A673 (cell line): ENCODE measurements around the gene OMD.

Experiments used
- EZH2 ChIP-seq: fragments of 200-600 bp; sonication (generic); IDR thresholded peaks from 2 replicates; pipeline ENCODE4 v1.6.1; 2017; ENCODE audit warnings: borderline replicate concordance, low read depth, mild to moderate bottlenecking, mixed read lengths, antibody characterized with exemption, low read length; ENCODE audit not compliant: poor library complexity, severe bottlenecking
- TF ChIP-seq, protein P1 (sequence below): fragments of 300-800, 200-600 bp; sonication (generic); conservative IDR thresholded peaks from 2 replicates; pipeline ENCODE4 v1.5.1; 2017; ENCODE audit warnings: low read depth, mild to moderate bottlenecking, antibody characterized with exemption, low read length, moderate library complexity, mixed read lengths

- TF ChIP-seq, protein P1, sequence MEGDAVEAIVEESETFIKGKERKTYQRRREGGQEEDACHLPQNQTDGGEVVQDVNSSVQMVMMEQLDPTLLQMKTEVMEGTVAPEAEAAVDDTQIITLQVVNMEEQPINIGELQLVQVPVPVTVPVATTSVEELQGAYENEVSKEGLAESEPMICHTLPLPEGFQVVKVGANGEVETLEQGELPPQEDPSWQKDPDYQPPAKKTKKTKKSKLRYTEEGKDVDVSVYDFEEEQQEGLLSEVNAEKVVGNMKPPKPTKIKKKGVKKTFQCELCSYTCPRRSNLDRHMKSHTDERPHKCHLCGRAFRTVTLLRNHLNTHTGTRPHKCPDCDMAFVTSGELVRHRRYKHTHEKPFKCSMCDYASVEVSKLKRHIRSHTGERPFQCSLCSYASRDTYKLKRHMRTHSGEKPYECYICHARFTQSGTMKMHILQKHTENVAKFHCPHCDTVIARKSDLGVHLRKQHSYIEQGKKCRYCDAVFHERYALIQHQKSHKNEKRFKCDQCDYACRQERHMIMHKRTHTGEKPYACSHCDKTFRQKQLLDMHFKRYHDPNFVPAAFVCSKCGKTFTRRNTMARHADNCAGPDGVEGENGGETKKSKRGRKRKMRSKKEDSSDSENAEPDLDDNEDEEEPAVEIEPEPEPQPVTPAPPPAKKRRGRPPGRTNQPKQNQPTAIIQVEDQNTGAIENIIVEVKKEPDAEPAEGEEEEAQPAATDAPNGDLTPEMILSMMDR: no peak
- no peak for TF ChIP-seq EZH2
These were observed 17.8 kb downstream of the OMD start for GRCh38 chr9:92406477-92406876.
